ENCODE results near the gene RAB38. TPM values are rescaled to one million over a fixed set of nuclear protein-coding genes. Genes with fewer than 3 reads are reported as not detected.

RAB38 gene
- polyA plus RNA-seq, 5 donors: 15.1 to 24.0 (median 21.9) TPM

DNA sequence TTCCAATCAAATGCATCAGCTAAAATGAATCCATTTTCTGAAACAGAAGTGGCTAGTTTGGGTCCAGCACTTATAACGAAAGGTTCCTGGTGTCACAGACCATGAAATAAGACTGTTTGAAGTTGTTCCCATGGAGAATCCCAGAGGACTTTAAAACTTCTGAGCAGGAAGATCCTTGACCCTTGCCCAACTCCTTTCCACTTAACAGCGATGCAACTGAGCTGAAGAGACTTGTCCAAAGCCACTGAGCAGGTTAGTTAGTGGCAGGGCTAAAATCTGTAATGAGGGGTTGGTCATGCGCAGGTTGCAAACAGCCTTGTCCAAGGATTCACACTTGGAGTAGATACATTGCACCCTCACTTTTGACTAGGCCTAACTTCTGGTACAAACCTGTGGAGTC, 1.3 kb downstream of the RAB38 start:
- no peak for DNase-seq

DNA sequence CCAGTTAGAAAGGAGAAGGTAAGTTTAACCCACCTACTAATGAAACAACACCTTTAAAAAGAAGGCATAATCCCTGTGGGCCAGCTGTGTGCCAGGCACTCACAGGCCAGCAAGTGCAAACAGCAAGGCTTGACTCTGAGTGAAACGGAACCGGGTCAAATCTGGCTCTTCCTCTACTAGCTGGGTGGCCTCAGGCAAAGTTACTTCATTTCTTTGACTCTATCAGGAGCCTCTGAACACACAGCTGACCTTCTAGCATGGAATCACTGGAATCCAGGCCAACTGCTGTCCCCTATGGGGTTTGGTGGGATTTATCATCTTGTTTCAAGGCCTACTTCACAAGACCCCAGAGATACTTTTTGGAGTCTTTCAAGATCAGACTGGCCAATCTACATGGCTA, 3.3 kb downstream of the RAB38 start:
- DNase-seq: no peak

DNA sequence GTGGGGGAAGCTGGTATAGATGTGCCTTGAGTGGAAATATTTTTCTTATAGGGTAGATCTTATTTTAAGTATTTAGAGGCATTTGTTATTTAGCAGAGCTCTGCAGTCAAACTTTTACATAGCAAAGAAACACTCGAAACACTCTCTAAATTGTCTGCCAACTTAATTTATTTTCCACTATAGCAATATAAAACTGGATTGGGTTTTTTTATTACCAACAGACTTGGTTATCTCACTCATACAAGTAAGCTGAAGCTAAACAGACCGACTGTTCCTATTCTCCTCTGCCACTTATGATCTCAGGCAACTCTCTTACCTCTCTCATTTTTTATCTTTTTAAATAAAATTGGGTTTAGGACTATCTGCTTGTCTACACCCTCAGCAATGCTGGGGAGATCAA, 4.6 kb downstream of the RAB38 start:
- DNase-seq: no peak

DNA sequence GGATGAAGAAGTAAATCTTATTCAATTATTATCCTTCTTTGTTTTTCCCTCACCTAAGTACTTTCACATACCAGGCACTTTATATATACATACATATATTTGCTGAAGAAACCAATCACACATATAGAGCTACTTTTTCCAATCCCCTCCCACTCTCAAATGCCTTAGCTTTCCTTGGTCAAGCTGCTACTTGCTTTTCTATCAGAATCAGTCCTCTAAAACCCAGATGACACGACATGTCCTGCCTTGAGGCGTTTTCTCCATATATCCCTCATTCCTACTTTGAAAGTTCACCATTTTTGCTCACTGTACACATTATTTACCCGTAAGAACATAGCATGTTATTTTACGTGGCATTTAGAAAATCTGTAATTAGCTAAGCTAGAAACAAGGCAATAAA, 5.4 kb downstream of the RAB38 start:
- no peak for DNase-seq

DNA sequence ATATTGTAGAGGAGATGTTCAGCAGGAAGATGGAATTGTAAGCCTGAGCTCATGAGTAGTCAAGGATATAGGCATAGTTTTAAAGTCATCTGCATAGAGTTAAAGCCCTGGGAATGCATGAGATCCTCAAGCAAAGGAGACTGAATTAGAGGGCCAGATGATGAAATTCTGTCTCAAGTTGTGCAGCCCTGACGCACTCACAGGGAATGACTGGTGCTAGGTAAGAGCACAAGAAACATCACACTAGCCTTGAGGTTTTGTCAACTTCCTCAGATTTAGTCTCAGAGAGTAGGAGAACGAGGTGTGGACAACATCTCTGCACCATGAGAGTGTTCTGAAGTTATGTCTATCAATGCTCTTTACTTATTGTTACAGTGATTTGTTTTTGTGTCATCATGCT, 5.8 kb downstream of the RAB38 start:
- no peak for DNase-seq

- no peak for DNase-seq
Observed at GRCh38 chr11:88167853-88168252, 7.4 kb downstream of the RAB38 start.

DNA sequence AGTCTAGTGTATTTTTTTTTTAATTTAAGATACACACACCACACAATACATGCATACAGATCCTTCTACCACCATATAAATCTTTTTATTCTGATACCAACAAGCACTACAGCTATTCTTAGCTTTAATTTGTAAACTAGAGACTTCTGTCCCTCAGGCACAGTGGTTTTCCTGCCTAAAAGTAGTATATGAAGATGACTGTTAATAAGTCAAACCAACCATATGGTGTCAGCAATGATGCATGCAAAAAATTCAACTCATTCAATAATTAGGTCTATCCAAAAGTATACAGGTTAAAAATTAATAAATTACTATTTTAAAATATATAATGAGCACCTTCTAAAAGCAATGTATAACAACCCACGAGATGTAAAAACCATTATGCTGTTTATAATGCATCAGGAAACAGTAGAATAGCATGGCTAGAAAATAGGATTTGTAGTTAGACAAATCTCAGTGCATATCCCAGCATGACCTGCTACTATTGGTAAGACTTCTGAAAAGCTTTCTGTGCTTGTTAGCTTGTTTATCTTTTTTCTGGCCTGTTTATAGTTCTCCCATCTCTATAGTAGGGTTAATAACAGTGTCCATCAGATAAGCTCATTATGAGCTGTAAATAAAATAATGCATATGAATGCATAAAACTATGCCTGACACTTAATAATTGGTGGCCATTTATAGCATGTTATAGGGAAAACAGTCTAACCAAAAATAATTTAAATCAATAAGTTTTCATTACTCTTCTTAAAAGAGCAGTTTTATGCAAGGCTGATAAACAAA, 10.2 kb downstream of the RAB38 start:
- peak in 1 of 2 donors; percentile 40 for DNase-seq

- DNase-seq: no peak
Observed at GRCh38 chr11:88164320-88164719, 10.9 kb downstream of the RAB38 start.

DNA sequence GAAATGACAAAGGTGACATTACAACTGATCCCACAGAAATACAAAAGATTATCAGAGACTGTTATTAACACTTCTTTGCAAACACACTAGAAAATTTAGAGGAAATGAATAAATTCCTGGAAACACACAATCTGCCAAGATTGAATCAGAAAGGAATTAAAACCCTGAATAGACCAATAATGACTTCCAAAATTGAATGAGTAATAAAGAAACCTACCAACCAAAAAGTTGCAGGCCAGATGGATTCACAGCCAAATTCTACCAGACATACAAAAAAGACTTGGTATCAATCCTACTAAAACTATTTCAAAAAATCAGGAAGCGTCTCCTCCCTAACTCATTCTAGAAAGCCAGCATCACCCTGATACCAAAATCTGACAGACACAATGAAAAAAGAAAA, 17.2 kb downstream of the RAB38 start:
- no peak for DNase-seq

DNA sequence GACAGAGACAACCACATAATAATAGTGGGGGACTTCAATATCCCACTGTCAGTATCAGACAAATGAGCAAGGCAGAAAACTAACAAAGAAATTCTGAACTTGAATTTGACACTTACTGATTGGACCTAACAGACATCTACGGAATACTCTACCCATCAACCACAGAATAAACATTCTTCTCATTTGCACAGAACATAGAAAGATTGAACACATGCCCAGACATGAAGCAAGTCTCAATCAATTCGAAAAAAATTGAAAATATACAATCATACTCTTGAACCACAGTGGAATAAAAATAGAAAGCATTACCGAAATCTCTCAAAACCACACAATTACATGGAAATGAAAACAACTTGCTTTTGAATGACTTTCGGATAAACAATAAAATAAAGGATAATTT, 17.9 kb downstream of the RAB38 start:
- DNase-seq: no peak

- peak; percentile 51 to 54 for DNase-seq
Observed at GRCh38 chr11:88152381-88152780, 22.9 kb downstream of the RAB38 start.

- no peak for DNase-seq
Observed at GRCh38 chr11:88151709-88152265, 23.5 kb downstream of the RAB38 start.

- DNase-seq: no peak
Observed at GRCh38 chr11:88146106-88146505, 29.1 kb downstream of the RAB38 start.

DNA sequence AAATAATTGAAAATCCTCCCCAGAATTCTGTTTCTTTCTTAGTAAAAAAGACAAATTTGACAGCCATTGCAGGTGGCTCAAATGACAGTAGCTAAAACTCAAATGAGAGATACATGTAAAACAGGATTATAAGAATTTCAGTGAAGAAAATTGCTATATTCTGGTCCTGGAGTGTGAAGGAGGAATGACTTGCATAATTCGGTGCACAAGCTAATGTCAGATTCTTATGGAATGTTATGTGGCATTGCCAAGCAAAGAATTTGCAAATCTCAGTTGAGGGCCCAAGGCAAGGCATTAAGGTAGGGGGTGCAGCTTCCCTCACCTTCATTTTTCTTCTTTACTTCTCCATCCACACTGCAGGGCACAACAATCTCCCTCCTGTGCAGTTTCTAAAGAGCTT, 35.4 kb downstream of the RAB38 start:
- no peak for DNase-seq

- no peak for DNase-seq
Observed at GRCh38 chr11:88131764-88132470, 43.3 kb downstream of the RAB38 start.

DNA sequence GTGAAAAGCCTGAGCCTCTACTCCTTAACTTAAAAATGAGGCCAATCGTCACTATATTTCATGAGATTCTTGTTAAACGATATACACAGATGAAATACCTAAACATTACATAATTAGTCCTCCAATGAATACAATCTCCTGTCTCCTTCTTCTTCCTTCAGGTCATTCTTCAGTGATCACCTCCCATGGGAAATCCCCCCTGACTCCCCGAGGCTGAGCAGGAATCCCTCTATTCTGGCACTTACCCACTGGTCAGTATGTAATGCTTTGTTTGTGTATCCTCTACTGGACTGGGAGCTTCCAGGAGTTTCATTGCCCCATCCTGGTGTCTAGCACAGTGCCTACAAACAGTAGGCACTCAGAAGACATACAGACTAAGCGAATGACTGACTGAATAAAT, 52.3 kb downstream of the RAB38 start:
- DNase-seq: no peak

DNA sequence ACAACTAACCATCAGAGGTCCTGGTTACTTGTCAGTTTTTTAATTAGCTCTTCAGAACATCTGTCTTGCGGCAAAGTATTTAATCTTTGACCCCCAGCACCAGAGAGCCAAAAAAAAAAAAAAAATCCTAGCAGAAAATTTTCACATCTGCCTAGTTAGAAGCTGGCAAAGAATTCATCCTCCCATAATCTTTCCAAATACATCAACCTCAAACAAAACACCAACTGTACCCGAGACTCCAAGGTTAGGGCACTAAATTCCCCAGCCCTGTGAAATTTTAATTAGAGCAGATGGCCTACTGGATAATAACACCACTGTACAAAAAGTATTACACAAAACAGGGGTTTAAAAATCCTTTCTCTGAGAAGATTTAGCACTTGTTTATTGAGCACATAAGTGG, 55.7 kb downstream of the RAB38 start:
- no peak for DNase-seq

- DNase-seq: no peak
Observed at GRCh38 chr11:88117281-88117858, 57.9 kb downstream of the RAB38 start.

DNA sequence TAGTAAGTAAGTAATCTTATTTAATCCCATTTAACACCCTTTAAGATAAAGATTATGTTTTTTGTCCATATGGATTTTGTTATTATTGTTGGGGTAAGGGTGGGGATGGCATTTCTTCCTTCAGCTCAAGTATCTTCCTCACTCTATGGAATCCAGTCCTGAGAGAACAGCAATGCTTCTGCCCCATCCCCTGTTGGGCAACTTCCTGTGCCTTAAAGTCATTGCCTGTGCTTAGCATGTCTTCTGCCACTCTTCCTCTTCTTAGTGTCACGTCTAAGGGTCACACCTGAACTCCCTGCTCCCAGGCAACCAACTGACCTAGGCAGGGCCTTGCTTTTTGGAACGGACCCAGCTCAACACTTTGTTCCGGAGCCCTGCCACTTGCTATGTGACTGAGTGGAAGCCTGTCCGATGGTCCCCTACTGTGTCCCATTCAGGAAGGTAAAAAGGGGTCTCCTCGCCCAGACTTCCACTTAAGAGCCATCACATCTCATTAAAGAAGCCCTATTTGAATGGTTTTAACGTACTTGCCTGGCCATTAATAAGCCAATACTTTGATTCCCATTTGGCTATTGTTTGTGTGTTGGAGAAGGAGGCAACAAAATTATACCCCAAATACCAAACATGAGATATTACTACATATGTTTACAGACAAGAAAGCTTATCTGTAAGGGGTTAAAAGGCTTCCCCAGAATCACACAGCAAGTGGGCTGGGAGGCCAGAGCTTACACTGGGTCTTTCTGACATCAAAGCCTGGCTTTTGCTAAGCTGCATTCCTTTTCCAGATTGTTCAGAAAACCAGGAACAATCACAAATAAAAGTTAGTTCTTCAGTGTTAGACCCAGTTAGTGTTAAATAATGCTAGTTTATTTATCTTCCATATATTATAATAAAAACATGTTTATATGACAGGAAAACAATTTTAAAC, 59.2 kb downstream of the RAB38 start:
- no peak for DNase-seq

DNA sequence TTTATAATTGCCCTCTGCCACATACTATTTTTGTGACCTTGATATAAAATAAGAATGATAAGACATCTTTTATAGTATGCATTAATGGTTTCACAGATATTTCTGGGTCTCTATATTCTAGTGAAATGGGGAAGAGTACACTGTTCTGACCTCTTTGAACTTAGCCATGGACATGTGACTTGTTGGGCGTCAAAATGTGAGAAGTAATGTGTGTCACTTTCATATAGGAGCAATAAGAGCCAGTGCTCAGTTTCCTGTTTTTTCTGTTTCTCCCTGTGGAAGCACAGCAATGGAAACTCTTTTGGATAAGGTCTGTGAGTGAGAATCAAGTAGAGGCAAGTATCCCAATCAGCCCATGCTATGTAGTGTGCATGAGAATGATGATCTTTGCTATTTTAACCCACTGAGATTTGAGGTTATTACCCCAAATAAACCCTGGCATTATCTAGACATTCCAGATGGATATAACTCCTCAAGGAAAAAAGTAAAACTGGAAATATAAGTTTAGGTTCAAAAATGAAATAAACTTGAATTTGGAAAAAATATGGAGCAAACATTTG, 60.7 kb downstream of the RAB38 start:
- no peak for DNase-seq

- DNase-seq: no peak
Observed at GRCh38 chr11:88106666-88107065, 68.6 kb downstream of the RAB38 start.
